GM12878 (cell line): Measurements from ENCODE around the gene BCL2L14. TPM values are rescaled to one million over a fixed set of nuclear protein-coding genes. Genes with fewer than 3 reads are reported as not detected.
A peak's percentile ranks its signal among the peaks of the same experiment; 100 is the strongest.

Experiments used
- BACH1 ChIP-seq: fragments of 450-650 bp; IDR thresholded peaks from 2 replicates; pipeline ENCODE4 v1.6.1; 2017; ENCODE audit warnings: mild to moderate bottlenecking, borderline replicate concordance
- BHLHE40 ChIP-seq, 2 experiments: fragments of 450-650 bp in 1 of 2; IDR thresholded peaks; 2 replicates each; pipeline ENCODE4 v1.6.1; 2011 to 2017; ENCODE audit warnings: low read depth in 2 of 2, borderline replicate concordance in 1 of 2, improper control_type of control experiment in 1 of 2, low read length in 1 of 2, mild to moderate bottlenecking in 1 of 2
- EED ChIP-seq: sonication (generic); IDR thresholded peaks from 2 replicates; pipeline ENCODE4 v1.6.1; 2016; ENCODE audit warnings: antibody characterized with exemption, low read depth
- ETV6 ChIP-seq, 2 experiments: fragments of 450-650 bp in 1 of 2; IDR thresholded peaks in 1 of 2; conservative IDR thresholded peaks in 1 of 2; 2 replicates each; pipeline ENCODE4 v1.6.1; 2014; ENCODE audit warnings: antibody characterized with exemption in 1 of 2, borderline replicate concordance in 1 of 2, low read depth in 1 of 2, mild to moderate bottlenecking in 1 of 2, moderate library complexity in 1 of 2
- GATAD2B ChIP-seq: fragments of 450-650 bp; conservative IDR thresholded peaks from 2 replicates; pipeline ENCODE4 v1.6.1; 2017; ENCODE audit warnings: low read depth, mild to moderate bottlenecking, moderate library complexity
- IKZF2 ChIP-seq, 2 experiments: fragments of 450-650 bp; IDR thresholded peaks; 2 replicates each; pipeline ENCODE4 v1.6.1; 2017; ENCODE audit warnings: mild to moderate bottlenecking in 2 of 2, moderate library complexity in 2 of 2
- IRF4 ChIP-seq: IDR thresholded peaks from 2 replicates; pipeline ENCODE4 v1.6.1; 2011; ENCODE audit warnings: low read depth, low read length
- PML ChIP-seq: IDR thresholded peaks from 2 replicates; pipeline ENCODE4 v1.6.1; 2012; ENCODE audit warnings: low read length, inconsistent platforms
- RB1 ChIP-seq: fragments of 450-650 bp; formaldehyde crosslinking; IDR thresholded peaks from 2 replicates; pipeline ENCODE4 v1.6.1; 2017; ENCODE audit warnings: mild to moderate bottlenecking, borderline replicate concordance
- SPI1 ChIP-seq: IDR thresholded peaks from 2 replicates; pipeline ENCODE4 v1.6.1; 2011; ENCODE audit warnings: low read depth, mild to moderate bottlenecking, low read length, moderate library complexity, borderline replicate concordance; ENCODE audit not compliant: insufficient read depth
- YBX1 ChIP-seq: fragments of 450-650 bp; IDR thresholded peaks from 2 replicates; pipeline ENCODE4 v1.6.1; 2016; ENCODE audit warnings: antibody characterized with exemption
- polyA plus RNA-seq, 11 experiments: library from polyadenylated mRNA; depleted of rRNA in 4 of 11; unstranded in 6 of 11; stranded (reverse) in 5 of 11; fragments of >200 nt; fragmentation: Nextera tagmentation in 4 of 11; fragmentation: Illumina TruSeq in 1 of 11; extraction: Ambion mirVana in 4 of 11; extraction: Trizol in 1 of 11; gene quantifications; 1 replicate in 1 of 11; 2 replicates in 10 of 11; pipeline versions ENCODE4 v1.2.1 to v1.2.3, GENCODE V29; 2011 to 2016; ENCODE audit warnings: inconsistent platforms in 2 of 11, missing spikeins in 2 of 11, low read depth in 1 of 11
- total RNA-seq, 4 experiments: library from RNA; depleted of rRNA in 3 of 4; stranded (reverse); fragments of >200 nt in 3 of 4; fragmentation: Illumina TruSeq in 1 of 4; extraction: Trizol in 1 of 4; gene quantifications; 2 replicates each; pipeline versions ENCODE4 v1.2.1 to v1.2.3, GENCODE V29; 2013 to 2021
- TF ChIP-seq, protein P1 (sequence below): fragments of 150-350 bp; IDR thresholded peaks from 2 replicates; pipeline ENCODE4 v1.6.1; 2016; ENCODE audit warnings: low read depth, low read length
- TF ChIP-seq, protein P2 (sequence below): fragments of 450-650 bp; IDR thresholded peaks from 2 replicates; pipeline ENCODE4 v1.6.1; 2017; ENCODE audit warnings: mild to moderate bottlenecking
- TF ChIP-seq, protein P3 (sequence below): IDR thresholded peaks from 2 replicates; pipeline ENCODE4 v1.6.1; 2012; ENCODE audit warnings: low read length, inconsistent platforms

BCL2L14 gene
- total and polyA plus RNA-seq, 10 of the 15 experiments (the other 5 are each of a cell fraction or from before 2014, with no cell fraction given) = 0.59 to 2.5 (median 0.90) TPM

DNA sequence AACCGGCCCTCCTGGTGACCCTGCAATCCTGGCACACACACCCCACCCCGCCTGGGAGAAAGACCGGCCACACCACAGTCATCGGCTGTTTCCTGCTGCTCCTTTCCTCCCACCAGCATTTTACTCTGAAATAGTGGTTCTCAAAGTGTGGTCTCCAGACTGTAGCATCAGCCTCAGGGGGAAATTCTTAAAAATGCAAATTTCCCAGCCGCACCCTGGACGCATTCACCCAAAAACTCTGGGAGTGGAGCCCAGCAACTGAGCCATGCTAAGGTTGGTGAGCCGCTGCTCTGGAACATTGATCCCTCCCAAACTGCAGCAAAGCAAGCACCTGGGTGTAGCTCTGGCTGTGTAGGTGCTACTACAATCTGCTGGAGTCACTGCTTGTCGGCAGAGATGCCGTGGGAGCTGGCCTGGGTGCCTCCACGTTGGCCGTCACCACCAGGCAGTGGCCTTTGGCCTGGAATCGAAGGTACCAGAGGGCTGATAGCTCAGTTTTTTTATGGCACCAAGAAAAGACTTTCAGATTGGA is 38.4 kb upstream of the BCL2L14 start (continued):
- TF ChIP-seq, protein P1, sequence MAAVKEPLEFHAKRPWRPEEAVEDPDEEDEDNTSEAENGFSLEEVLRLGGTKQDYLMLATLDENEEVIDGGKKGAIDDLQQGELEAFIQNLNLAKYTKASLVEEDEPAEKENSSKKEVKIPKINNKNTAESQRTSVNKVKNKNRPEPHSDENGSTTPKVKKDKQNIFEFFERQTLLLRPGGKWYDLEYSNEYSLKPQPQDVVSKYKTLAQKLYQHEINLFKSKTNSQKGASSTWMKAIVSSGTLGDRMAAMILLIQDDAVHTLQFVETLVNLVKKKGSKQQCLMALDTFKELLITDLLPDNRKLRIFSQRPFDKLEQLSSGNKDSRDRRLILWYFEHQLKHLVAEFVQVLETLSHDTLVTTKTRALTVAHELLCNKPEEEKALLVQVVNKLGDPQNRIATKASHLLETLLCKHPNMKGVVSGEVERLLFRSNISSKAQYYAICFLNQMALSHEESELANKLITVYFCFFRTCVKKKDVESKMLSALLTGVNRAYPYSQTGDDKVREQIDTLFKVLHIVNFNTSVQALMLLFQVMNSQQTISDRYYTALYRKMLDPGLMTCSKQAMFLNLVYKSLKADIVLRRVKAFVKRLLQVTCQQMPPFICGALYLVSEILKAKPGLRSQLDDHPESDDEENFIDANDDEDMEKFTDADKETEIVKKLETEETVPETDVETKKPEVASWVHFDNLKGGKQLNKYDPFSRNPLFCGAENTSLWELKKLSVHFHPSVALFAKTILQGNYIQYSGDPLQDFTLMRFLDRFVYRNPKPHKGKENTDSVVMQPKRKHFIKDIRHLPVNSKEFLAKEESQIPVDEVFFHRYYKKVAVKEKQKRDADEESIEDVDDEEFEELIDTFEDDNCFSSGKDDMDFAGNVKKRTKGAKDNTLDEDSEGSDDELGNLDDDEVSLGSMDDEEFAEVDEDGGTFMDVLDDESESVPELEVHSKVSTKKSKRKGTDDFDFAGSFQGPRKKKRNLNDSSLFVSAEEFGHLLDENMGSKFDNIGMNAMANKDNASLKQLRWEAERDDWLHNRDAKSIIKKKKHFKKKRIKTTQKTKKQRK = no peak
- TF ChIP-seq IRF4 = 0 out of 2 replicates have a peak, but pooled peaks have one; percentile 5
- TF ChIP-seq GATAD2B = peak; percentile 40
- no peak for TF ChIP-seq YBX1
- peak in 1 of 2 experiments; percentile 55; a peak in 1 of 4 replicates for TF ChIP-seq ETV6 (conservative IDR thresholded peaks at IDR 0.05 in 1 of 2, IDR thresholded peaks at IDR 0.05 in 1 of 2; ENCODE audit: borderline replicate concordance in 1 of 2, low read depth in 1 of 2)
- TF ChIP-seq, protein P2, sequence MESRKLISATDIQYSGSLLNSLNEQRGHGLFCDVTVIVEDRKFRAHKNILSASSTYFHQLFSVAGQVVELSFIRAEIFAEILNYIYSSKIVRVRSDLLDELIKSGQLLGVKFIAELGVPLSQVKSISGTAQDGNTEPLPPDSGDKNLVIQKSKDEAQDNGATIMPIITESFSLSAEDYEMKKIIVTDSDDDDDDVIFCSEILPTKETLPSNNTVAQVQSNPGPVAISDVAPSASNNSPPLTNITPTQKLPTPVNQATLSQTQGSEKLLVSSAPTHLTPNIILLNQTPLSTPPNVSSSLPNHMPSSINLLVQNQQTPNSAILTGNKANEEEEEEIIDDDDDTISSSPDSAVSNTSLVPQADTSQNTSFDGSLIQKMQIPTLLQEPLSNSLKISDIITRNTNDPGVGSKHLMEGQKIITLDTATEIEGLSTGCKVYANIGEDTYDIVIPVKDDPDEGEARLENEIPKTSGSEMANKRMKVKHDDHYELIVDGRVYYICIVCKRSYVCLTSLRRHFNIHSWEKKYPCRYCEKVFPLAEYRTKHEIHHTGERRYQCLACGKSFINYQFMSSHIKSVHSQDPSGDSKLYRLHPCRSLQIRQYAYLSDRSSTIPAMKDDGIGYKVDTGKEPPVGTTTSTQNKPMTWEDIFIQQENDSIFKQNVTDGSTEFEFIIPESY = no peak
- no peak for TF ChIP-seq SPI1
- peak; percentile 71; the same call in 1 of the 2 replicates for TF ChIP-seq EED
- TF ChIP-seq RB1 = no peak
- TF ChIP-seq, protein P3, sequence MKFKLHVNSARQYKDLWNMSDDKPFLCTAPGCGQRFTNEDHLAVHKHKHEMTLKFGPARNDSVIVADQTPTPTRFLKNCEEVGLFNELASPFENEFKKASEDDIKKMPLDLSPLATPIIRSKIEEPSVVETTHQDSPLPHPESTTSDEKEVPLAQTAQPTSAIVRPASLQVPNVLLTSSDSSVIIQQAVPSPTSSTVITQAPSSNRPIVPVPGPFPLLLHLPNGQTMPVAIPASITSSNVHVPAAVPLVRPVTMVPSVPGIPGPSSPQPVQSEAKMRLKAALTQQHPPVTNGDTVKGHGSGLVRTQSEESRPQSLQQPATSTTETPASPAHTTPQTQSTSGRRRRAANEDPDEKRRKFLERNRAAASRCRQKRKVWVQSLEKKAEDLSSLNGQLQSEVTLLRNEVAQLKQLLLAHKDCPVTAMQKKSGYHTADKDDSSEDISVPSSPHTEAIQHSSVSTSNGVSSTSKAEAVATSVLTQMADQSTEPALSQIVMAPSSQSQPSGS = peak; percentile 49
- TF ChIP-seq PML = 0 out of 2 replicates have a peak, but pooled peaks have one; percentile 25
- TF ChIP-seq BHLHE40 (IDR thresholded peaks at IDR 0.05; ENCODE audit: borderline replicate concordance in 1 of 2, low read depth in 2 of 2, low read length in 1 of 2) = 0 out of 4 replicates have a peak, but pooled peaks of 1 of the 2 experiments have one; percentile 11
- TF ChIP-seq IKZF2 (IDR thresholded peaks at IDR 0.05) = peak; percentile 32 to 50; a peak in 2 of 4 replicates
- TF ChIP-seq BACH1 = no peak
